ENCODE data around the gene SLIT3.

DNA sequence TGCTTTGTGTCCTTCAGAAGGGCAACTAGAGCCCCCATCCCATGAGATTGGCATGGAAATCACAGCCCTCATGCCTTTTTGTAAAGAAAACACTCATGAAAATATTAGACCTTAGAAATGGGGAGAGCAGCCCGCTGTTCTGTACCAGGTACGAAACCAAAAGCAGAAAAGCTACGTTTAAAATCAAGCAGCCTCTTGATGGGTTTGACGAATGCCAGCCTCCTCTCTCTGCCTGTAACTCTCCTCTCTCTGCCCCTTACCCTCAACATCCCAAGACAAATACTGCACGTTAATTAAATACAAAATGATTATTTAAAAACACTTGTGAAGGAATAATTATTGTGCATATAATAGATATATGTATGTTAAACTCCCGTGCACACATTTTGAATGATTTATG lies 390.1 kb downstream of the SLIT3 start:
- TF ChIP-seq, protein P1, sequence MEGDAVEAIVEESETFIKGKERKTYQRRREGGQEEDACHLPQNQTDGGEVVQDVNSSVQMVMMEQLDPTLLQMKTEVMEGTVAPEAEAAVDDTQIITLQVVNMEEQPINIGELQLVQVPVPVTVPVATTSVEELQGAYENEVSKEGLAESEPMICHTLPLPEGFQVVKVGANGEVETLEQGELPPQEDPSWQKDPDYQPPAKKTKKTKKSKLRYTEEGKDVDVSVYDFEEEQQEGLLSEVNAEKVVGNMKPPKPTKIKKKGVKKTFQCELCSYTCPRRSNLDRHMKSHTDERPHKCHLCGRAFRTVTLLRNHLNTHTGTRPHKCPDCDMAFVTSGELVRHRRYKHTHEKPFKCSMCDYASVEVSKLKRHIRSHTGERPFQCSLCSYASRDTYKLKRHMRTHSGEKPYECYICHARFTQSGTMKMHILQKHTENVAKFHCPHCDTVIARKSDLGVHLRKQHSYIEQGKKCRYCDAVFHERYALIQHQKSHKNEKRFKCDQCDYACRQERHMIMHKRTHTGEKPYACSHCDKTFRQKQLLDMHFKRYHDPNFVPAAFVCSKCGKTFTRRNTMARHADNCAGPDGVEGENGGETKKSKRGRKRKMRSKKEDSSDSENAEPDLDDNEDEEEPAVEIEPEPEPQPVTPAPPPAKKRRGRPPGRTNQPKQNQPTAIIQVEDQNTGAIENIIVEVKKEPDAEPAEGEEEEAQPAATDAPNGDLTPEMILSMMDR (IDR thresholded peaks at IDR 0.05 in 2 of 3, conservative IDR thresholded peaks at IDR 0.05 in 1 of 3; ENCODE audit: insufficient read depth in 2 of 3, low read depth in 1 of 3, low read length in 3 of 3): no peak
- TF ChIP-seq ZC3H11A (IDR thresholded peaks at IDR 0.05; ENCODE audit: low read depth, low read length) (no peak), EWSR1 (IDR thresholded peaks at IDR 0.05; ENCODE audit: borderline replicate concordance, low read depth, partially characterized antibody) (no peak), EP300 (IDR thresholded peaks at IDR 0.05; ENCODE audit: low read length) (no peak), FOXM1 (IDR thresholded peaks at IDR 0.05; ENCODE audit: low read depth) (no peak), FOXM1 (CRISPR knock-in tag; IDR thresholded peaks at IDR 0.05; ENCODE audit: low read depth) (no peak), WHSC1 (IDR thresholded peaks at IDR 0.05; ENCODE audit: low read length) (no peak), HSF4 (CRISPR knock-in tag; IDR thresholded peaks at IDR 0.05; ENCODE audit: borderline replicate concordance) (no peak), GTF2F1 (IDR thresholded peaks at IDR 0.05; ENCODE audit: low read depth, low read length) (no peak), BHLHE40 (IDR thresholded peaks at IDR 0.05; ENCODE audit: low read length) (no peak), CEBPG (CRISPR knock-in tag; IDR thresholded peaks at IDR 0.05) (no peak), CEBPG (tag; conservative IDR thresholded peaks at IDR 0.05 in 1 of 2, IDR thresholded peaks at IDR 0.05 in 1 of 2) (no peak)
- TF ChIP-seq, protein P2, sequence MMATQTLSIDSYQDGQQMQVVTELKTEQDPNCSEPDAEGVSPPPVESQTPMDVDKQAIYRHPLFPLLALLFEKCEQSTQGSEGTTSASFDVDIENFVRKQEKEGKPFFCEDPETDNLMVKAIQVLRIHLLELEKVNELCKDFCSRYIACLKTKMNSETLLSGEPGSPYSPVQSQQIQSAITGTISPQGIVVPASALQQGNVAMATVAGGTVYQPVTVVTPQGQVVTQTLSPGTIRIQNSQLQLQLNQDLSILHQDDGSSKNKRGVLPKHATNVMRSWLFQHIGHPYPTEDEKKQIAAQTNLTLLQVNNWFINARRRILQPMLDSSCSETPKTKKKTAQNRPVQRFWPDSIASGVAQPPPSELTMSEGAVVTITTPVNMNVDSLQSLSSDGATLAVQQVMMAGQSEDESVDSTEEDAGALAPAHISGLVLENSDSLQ (IDR thresholded peaks at IDR 0.05): no peak
